Measurements from ENCODE around the gene FOXA1. TPM values are rescaled to one million over a fixed set of nuclear protein-coding genes. Genes with fewer than 3 reads are reported as not detected.

FOXA1 gene
- total and polyA plus RNA-seq, 4 donors, result 14.3 to 67.2 (median 23.6) TPM

DNA sequence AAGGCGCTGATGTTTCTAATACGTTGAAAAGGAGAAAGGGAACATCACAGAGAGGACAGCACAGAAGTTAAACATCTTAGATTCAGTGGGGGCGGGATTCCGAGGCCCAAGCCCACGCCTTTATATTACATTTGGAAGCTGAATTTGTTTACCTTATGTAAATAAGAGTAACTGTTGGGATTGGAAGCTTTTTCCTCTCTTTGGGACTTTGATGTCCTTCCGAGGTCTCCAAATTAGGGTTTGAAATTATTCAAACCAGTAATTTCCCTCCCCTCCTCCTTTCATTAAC is 6.4 kb downstream of the FOXA1 start:
- no peak overlapping the region for H3K4me3 ChIP-seq

DNA sequence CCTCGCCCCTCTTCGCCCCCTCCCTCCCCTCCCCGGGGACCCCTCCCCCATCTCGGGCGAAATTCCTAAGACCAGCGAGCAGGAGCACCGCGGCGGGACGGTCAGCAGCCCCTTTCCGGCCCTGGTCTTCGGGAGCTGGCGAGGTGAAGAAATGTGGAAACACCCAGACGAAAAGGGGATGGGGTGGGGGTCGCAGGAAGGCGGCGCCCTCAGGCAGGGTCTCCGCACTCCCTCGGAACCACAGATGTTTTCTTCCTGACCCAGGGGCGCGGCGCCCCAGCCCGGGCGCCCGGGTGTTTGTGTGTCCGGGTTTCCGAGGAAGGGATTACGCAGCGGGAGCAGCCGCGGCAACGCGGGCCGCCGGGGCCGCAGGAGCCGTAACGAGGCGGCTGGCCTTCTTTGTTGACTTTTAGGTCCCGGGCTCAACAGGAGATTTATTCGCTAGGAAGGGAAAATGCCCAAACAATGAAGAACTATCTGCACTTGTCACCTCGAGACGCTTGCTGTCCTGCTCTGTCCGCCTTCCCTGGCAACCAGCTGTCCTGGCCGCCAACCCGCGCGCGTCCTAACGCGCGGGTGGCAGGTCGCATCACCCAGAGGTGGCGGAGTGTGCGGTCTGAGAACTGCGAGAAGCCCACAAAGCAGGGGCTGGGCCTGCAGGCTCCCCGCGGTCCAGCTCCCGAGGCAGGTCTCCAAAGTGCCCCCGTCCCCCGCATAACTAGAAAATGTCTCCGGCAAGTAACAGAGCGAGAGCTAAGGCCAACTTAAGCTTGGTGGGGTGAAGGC is 7.0 kb downstream of the FOXA1 start:
- ATAC-seq (ENCODE audit: insufficient read depth, low FRiP score), result no peak
- H3K4me3 ChIP-seq, result peak overlapping the region; percentile 2
- TF ChIP-seq, protein P1, sequence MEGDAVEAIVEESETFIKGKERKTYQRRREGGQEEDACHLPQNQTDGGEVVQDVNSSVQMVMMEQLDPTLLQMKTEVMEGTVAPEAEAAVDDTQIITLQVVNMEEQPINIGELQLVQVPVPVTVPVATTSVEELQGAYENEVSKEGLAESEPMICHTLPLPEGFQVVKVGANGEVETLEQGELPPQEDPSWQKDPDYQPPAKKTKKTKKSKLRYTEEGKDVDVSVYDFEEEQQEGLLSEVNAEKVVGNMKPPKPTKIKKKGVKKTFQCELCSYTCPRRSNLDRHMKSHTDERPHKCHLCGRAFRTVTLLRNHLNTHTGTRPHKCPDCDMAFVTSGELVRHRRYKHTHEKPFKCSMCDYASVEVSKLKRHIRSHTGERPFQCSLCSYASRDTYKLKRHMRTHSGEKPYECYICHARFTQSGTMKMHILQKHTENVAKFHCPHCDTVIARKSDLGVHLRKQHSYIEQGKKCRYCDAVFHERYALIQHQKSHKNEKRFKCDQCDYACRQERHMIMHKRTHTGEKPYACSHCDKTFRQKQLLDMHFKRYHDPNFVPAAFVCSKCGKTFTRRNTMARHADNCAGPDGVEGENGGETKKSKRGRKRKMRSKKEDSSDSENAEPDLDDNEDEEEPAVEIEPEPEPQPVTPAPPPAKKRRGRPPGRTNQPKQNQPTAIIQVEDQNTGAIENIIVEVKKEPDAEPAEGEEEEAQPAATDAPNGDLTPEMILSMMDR (IDR thresholded peaks at IDR 0.05; ENCODE audit: control extremely low read depth, extremely low read depth), result no peak
- H3K9ac ChIP-seq (ENCODE audit: insufficient read depth in 1 of 2, low read length in 2 of 2), result peak overlapping the region; percentile 3 to 65
- H3K27ac ChIP-seq (ENCODE audit: low read depth in 1 of 2, low read length in 1 of 2), result peak overlapping the region in 1 of 2 donors; percentile 85
- peaks cover 0 to 22% (median 0%) of the 10 kb centered on the region in 4 donors for H3K9me3 ChIP-seq (ENCODE audit: control insufficient read depth in 4 of 4, insufficient read depth in 3 of 4, low read length in 3 of 4)
- peaks cover 0 to 15% (median 3%) of the 10 kb centered on the region in 5 donors for H3K4me1 ChIP-seq (ENCODE audit: control insufficient read depth in 5 of 5, insufficient read depth in 5 of 5, low read length in 5 of 5)
- DNase-seq, result peak; percentile 52 to 61 (median 57)
- H3K27me3 ChIP-seq (ENCODE audit: control insufficient read depth in 3 of 3, insufficient read depth in 3 of 3, low read length in 2 of 3), result peaks cover 7 to 83% (median 81%) of the 10 kb centered on the region in 3 donors
- no peaks in the 10 kb centered on the region for H3K36me3 ChIP-seq (ENCODE audit: control insufficient read depth in 4 of 4, insufficient read depth in 4 of 4, low read length in 4 of 4)
- WGBS, 2 donors, result 2 to 5% methylated on average over 57 to 63 of the region's 63 CpGs

More for the DNA sequence above, 6.4 kb downstream of the FOXA1 start:
- ATAC-seq (ENCODE audit: insufficient read depth, low FRiP score) (no peak), DNase-seq (peak in 2 of 3 donors; percentile 39 to 59)
- peak overlapping the region in 1 of 2 donors; percentile 85 for H3K27ac ChIP-seq (ENCODE audit: low read depth in 1 of 2, low read length in 1 of 2)
- whole genome bisulfite sequencing, 2 donors, result 14 to 16% methylated on average over 6 of the region's 6 CpGs
- peaks cover 4 to 86% (median 84%) of the 10 kb centered on the region in 3 donors for H3K27me3 ChIP-seq (ENCODE audit: control insufficient read depth in 3 of 3, insufficient read depth in 3 of 3, low read length in 2 of 3)
- no peaks in the 10 kb centered on the region for H3K36me3 ChIP-seq (ENCODE audit: control insufficient read depth in 4 of 4, insufficient read depth in 4 of 4, low read length in 4 of 4)
- peaks cover 0 to 18% (median 0%) of the 10 kb centered on the region in 4 donors for H3K9me3 ChIP-seq (ENCODE audit: control insufficient read depth in 4 of 4, insufficient read depth in 3 of 4, low read length in 3 of 4)
- peak overlapping the region; percentile 3 to 65 for H3K9ac ChIP-seq (ENCODE audit: insufficient read depth in 1 of 2, low read length in 2 of 2)
- TF ChIP-seq, protein P1 (IDR thresholded peaks at IDR 0.05; ENCODE audit: control extremely low read depth, extremely low read depth), result no peak
- H3K4me1 ChIP-seq (ENCODE audit: control insufficient read depth in 5 of 5, insufficient read depth in 5 of 5, low read length in 5 of 5), result peaks cover 0 to 14% (median 0%) of the 10 kb centered on the region in 5 donors

DNA sequence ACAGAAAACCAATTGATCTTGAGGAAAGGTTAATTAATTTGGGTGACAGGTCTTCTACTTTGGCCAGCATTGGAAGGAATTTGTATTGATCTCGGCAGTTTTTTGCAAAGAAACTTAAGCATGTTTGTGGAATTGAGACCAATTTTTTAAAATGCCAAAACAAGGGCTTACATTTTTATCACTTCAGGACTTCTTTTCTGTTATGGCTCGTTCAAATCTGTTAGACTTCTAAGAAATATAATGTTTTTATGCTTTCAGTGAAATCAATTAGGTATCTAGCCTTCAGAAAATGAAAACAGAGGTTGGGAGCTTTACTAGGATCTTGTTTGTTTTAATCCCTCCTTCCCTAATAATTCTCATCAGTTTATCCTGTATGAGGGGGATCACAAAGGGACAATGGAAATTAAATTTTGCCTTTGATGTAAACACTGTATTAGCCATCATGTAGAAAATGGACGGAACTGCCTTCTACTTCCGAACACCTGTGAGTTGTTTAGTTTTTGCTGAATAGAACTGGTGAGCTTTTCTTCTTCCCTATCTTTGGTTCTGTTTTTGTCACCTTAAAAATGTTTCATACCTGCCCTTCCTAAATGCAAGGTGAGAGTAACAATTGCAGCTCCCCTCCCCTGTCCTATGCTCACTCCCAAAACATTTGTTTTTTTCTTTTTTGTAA is 7.8 kb downstream of the FOXA1 start:
- TF ChIP-seq, protein P1 (IDR thresholded peaks at IDR 0.05; ENCODE audit: control extremely low read depth, extremely low read depth), result no peak
- H3K27me3 ChIP-seq (ENCODE audit: control insufficient read depth in 3 of 3, insufficient read depth in 3 of 3, low read length in 2 of 3), result peaks cover 7 to 83% (median 80%) of the 10 kb centered on the region in 3 donors
- peaks cover 0 to 15% (median 3%) of the 10 kb centered on the region in 5 donors for H3K4me1 ChIP-seq (ENCODE audit: control insufficient read depth in 5 of 5, insufficient read depth in 5 of 5, low read length in 5 of 5)
- WGBS, 2 donors, result 10% methylated on average over 4 of the region's 4 CpGs
- H3K9me3 ChIP-seq (ENCODE audit: control insufficient read depth in 4 of 4, insufficient read depth in 3 of 4, low read length in 3 of 4), result peaks cover 0 to 15% (median 0%) of the 10 kb centered on the region in 4 donors
- H3K9ac ChIP-seq (ENCODE audit: insufficient read depth in 1 of 2, low read length in 2 of 2), result peak overlapping the region; percentile 2 to 65
- DNase-seq (peak in 2 of 3 donors; percentile 39 to 67), ATAC-seq (ENCODE audit: insufficient read depth, low FRiP score) (no peak)
- no peaks in the 10 kb centered on the region for H3K36me3 ChIP-seq (ENCODE audit: control insufficient read depth in 4 of 4, insufficient read depth in 4 of 4, low read length in 4 of 4)
- H3K27ac ChIP-seq (ENCODE audit: low read depth in 1 of 2, low read length in 1 of 2), result peak overlapping the region in 1 of 2 donors; percentile 85
- H3K4me3 ChIP-seq, result no peak overlapping the region

Data from lung (tissue), 12 donors.